Inferior parietal cortex (tissue), 1 donor: ENCODE data around the gene PCBD1.

Source experiments
- DNase-seq: peaks from one replicate; pipeline ENCODE4 v3.0.0-alpha.2; 2016; ENCODE audit errors: extremely low spot score

PCBD1 gene

GRCh38 chr10:70917635-70918034, 29.3 kb upstream of the PCBD1 start:
- DNase-seq, result no peak

GRCh38 chr10:70917226-70917625, 28.9 kb upstream of the PCBD1 start:
- DNase-seq, result no peak

- DNase-seq, result no peak
These were observed 27.9 kb upstream of the PCBD1 start for GRCh38 chr10:70916241-70916640.

- no peak for DNase-seq
These were observed 27.4 kb upstream of the PCBD1 start for GRCh38 chr10:70915806-70916205.

GRCh38 chr10:70915206-70915605, 26.8 kb upstream of the PCBD1 start:
- no peak for DNase-seq

GRCh38 chr10:70914316-70914864, 26.0 kb upstream of the PCBD1 start:
- no peak for DNase-seq

- DNase-seq, result no peak
These were observed 25.5 kb upstream of the PCBD1 start for GRCh38 chr10:70913893-70914240.

GRCh38 chr10:70913191-70913892, 25.0 kb upstream of the PCBD1 start:
- DNase-seq, result no peak

GRCh38 chr10:70912556-70912955, 24.2 kb upstream of the PCBD1 start:
- DNase-seq, result no peak

- DNase-seq, result no peak
These were observed 23.0 kb upstream of the PCBD1 start for GRCh38 chr10:70911386-70911785.

GRCh38 chr10:70910486-70911341, 22.3 kb upstream of the PCBD1 start:
- DNase-seq, result no peak

- no peak for DNase-seq
These were observed 21.1 kb upstream of the PCBD1 start for GRCh38 chr10:70909326-70909935.

GRCh38 chr10:70908406-70909296, 20.3 kb upstream of the PCBD1 start:
- DNase-seq, result no peak

GRCh38 chr10:70907637-70908405, 19.5 kb upstream of the PCBD1 start:
- no peak for DNase-seq

GRCh38 chr10:70906953-70907636, 18.7 kb upstream of the PCBD1 start:
- DNase-seq, result no peak

GRCh38 chr10:70906031-70906783, 17.8 kb upstream of the PCBD1 start:
- no peak for DNase-seq

GRCh38 chr10:70905071-70906021, 17.0 kb upstream of the PCBD1 start:
- DNase-seq, result no peak

GRCh38 chr10:70903262-70903921, 15.0 kb upstream of the PCBD1 start:
- peak; percentile 70 for DNase-seq
